HG03354 (cell line): ENCODE data around the gene ST3GAL4.

Experiments used
- ATAC-seq: cut with Tn5 transposase; IDR thresholded peaks from one replicate; pipeline ENCODE4 v1.9.1; 2021; ENCODE audit warnings: mild to moderate bottlenecking; ENCODE audit not compliant: unreplicated experiment, poor library complexity, severe bottlenecking

The ST3GAL4 gene

GRCh38 chr11:126328938-126329643 lies 26.4 kb upstream of the ST3GAL4 start:
- ATAC-seq: no peak

GRCh38 chr11:126329644-126330211 lies 25.8 kb upstream of the ST3GAL4 start:
- ATAC-seq: no peak

- ATAC-seq: no peak
Observed at GRCh38 chr11:126331286-126331685, 24.2 kb upstream of the ST3GAL4 start.

- ATAC-seq: no peak
Observed at GRCh38 chr11:126332221-126332711, 23.2 kb upstream of the ST3GAL4 start.

GRCh38 chr11:126333142-126333541 lies 22.3 kb upstream of the ST3GAL4 start:
- no peak for ATAC-seq

GRCh38 chr11:126334659-126335462 lies 20.6 kb upstream of the ST3GAL4 start:
- ATAC-seq: no peak

GRCh38 chr11:126335463-126335760 lies 20.1 kb upstream of the ST3GAL4 start:
- ATAC-seq: no peak

GRCh38 chr11:126336138-126336541 lies 19.3 kb upstream of the ST3GAL4 start:
- peak; percentile 51 for ATAC-seq

- ATAC-seq: no peak
Observed at GRCh38 chr11:126336671-126337101, 18.8 kb upstream of the ST3GAL4 start.

- ATAC-seq: no peak
Observed at GRCh38 chr11:126337126-126337473, 18.4 kb upstream of the ST3GAL4 start.

GRCh38 chr11:126337474-126338241 lies 17.8 kb upstream of the ST3GAL4 start:
- ATAC-seq: no peak

GRCh38 chr11:126338346-126339055 lies 17.0 kb upstream of the ST3GAL4 start:
- no peak for ATAC-seq

GRCh38 chr11:126339073-126339862 lies 16.2 kb upstream of the ST3GAL4 start:
- ATAC-seq: no peak

GRCh38 chr11:126339863-126340434 lies 15.5 kb upstream of the ST3GAL4 start:
- ATAC-seq: no peak

- no peak for ATAC-seq
Observed at GRCh38 chr11:126340960-126341606, 14.4 kb upstream of the ST3GAL4 start.

GRCh38 chr11:126341760-126342161 lies 13.7 kb upstream of the ST3GAL4 start:
- no peak for ATAC-seq

GRCh38 chr11:126343051-126343450 lies 12.4 kb upstream of the ST3GAL4 start:
- no peak for ATAC-seq
